WERI-Rb-1 (cell line): ENCODE results near the gene MTCH1.

Experiments
- DNase-seq: peaks from one replicate; pipeline ENCODE4 v3.0.0-alpha.2; 2020
- H3K27ac ChIP-seq: fragments of 250-450 bp; sonication (Bioruptor Pico); 2 replicates; pipeline ENCODE4 v1.5.1; 2020; ENCODE audit warnings: mild to moderate bottlenecking, moderate library complexity
- H3K27me3 ChIP-seq: fragments of 250-450 bp; sonication (Bioruptor Pico); 2 replicates; pipeline ENCODE4 v1.5.1; 2021; ENCODE audit warnings: mild to moderate bottlenecking, low read depth, moderate library complexity; ENCODE audit not compliant: insufficient read depth, severe bottlenecking
- H3K36me3 ChIP-seq: fragments of 250-450 bp; sonication (Bioruptor Pico); 2 replicates; pipeline ENCODE4 v1.5.1; 2020; ENCODE audit warnings: mild to moderate bottlenecking, moderate library complexity
- H3K4me3 ChIP-seq: 2 replicates; pipeline ENCODE4 v1.5.1; 2011; ENCODE audit warnings: low read depth, mild to moderate bottlenecking, control low read depth, low read length
- H3K9me3 ChIP-seq: fragments of 250-450 bp; sonication (Bioruptor Pico); 2 replicates; pipeline ENCODE4 v1.5.1; 2021; ENCODE audit warnings: mild to moderate bottlenecking, moderate library complexity; ENCODE audit not compliant: severe bottlenecking
- TF ChIP-seq, protein P1 (sequence below): IDR thresholded peaks from 2 replicates; pipeline ENCODE4 v1.5.1; 2011; ENCODE audit warnings: low read depth, mild to moderate bottlenecking, control low read depth, inconsistent platforms, low read length

MTCH1 gene

DNA sequence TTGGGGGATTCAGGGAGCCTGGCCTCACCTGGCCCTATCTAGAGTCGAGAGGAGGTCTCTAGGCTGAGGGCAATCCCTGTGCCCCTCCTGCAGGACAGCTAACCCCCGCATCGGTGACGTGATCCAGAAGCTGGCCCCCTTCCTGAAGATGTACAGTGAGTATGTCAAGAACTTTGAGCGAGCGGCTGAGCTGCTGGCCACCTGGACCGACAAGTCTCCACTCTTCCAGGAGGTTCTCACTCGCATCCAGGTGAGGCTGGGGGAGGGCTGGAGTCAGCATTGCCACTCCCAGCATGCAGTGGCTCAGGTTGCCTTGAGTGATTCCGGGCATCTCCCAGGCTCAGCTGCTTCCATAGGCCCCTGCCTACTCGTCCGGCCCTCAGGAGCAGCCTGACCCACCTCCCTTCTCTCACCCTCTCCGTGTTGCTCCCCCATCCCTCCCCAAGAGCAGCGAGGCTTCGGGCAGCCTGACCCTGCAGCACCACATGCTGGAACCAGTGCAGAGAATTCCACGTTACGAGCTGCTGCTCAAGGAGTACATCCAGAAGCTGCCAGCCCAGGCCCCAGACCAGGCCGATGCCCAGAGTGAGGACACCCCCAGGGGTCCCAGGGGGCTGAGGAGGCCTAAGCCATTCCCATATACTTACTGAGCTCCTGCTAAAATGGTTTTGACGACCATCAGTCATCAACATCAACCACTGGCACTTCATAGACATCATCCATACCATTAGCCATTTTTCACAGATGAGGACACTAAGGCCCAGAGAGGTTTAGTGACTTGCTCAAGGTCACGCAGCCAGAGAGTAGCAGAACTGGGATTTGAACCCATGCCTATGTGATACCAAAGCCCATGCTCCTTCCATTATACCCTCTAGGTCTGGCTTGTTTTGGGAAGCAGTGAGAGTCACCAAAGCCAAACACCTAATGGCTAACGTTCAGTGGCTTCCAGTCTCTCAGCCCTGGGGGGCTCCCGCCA, 27.8 kb upstream of the MTCH1 start:
- Histone ChIP-seq H3K9me3 (no peaks in the 10 kb centered on the region), H3K27ac (no peak overlapping the region), H3K4me3 (no peak overlapping the region), H3K27me3 (no peaks in the 10 kb centered on the region), H3K36me3 (no peaks in the 10 kb centered on the region)
- TF ChIP-seq, protein P1, sequence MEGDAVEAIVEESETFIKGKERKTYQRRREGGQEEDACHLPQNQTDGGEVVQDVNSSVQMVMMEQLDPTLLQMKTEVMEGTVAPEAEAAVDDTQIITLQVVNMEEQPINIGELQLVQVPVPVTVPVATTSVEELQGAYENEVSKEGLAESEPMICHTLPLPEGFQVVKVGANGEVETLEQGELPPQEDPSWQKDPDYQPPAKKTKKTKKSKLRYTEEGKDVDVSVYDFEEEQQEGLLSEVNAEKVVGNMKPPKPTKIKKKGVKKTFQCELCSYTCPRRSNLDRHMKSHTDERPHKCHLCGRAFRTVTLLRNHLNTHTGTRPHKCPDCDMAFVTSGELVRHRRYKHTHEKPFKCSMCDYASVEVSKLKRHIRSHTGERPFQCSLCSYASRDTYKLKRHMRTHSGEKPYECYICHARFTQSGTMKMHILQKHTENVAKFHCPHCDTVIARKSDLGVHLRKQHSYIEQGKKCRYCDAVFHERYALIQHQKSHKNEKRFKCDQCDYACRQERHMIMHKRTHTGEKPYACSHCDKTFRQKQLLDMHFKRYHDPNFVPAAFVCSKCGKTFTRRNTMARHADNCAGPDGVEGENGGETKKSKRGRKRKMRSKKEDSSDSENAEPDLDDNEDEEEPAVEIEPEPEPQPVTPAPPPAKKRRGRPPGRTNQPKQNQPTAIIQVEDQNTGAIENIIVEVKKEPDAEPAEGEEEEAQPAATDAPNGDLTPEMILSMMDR: no peak
- no peak for DNase-seq

DNA sequence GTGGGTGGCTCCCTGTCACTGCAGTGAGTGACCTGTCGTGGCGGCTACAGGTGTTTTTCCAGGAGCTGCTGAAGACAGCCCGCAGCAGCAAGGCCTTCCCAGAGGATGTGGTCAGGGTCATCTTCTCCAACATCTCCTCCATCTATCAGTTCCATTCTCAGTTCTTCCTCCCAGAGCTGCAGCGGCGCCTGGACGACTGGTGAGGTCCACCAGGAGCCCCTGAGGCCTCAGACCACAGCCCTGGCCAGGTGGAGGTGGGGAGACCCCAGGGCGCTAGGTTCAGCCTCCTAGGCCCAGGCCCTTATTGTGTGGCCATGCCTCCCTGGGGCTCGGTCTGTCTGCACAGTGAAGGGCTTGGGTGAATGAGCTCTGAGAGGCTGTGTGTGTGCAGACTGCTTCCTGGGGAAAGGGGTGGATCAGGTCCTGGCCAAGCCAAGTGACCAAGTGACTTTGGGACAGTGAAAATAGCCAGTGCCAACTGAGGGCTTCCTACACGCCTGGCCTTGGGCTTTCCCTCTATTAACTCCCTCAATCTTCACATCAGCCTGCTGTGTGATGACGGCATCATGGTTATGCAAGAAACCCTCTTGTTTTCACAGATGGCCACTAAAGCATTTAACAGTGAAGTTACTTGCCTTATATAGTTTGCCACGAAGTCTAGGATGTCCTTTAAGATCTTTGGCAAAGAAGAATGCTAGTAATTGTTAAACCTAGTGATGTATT, 25.8 kb upstream of the MTCH1 start:
- Histone ChIP-seq H3K9me3 (no peaks in the 10 kb centered on the region), H3K27ac (no peak overlapping the region), H3K36me3 (no peaks in the 10 kb centered on the region), H3K27me3 (no peaks in the 10 kb centered on the region), H3K4me3 (no peak overlapping the region)
- TF ChIP-seq, protein P1: no peak
- no peak for DNase-seq

- no peaks in the 10 kb centered on the region for H3K36me3 ChIP-seq
- no peak overlapping the region for H3K4me3 ChIP-seq
- H3K27me3 ChIP-seq: no peaks in the 10 kb centered on the region
- H3K9me3 ChIP-seq: no peaks in the 10 kb centered on the region
- H3K27ac ChIP-seq: no peak overlapping the region
- DNase-seq: no peak
- TF ChIP-seq, protein P1: no peak
Observed at GRCh38 chr6:37010402-37010892, 24.5 kb upstream of the MTCH1 start.

GRCh38 chr6:37008484-37009465, 22.8 kb upstream of the MTCH1 start:
- no peak for DNase-seq
- TF ChIP-seq, protein P1: no peak
- H3K27ac ChIP-seq: no peak overlapping the region

GRCh38 chr6:37007340-37008043, 21.5 kb upstream of the MTCH1 start:
- DNase-seq: no peak
- TF ChIP-seq, protein P1: no peak
- Histone ChIP-seq H3K4me3 (no peak overlapping the region), H3K9me3 (no peaks in the 10 kb centered on the region), H3K36me3 (no peaks in the 10 kb centered on the region), H3K27me3 (no peaks in the 10 kb centered on the region), H3K27ac (no peak overlapping the region)

More at GRCh38 chr6:37008484-37009465, 22.8 kb upstream of the MTCH1 start:
- H3K27me3 ChIP-seq: no peaks in the 10 kb centered on the region
- H3K36me3 ChIP-seq: no peaks in the 10 kb centered on the region
- no peak overlapping the region for H3K4me3 ChIP-seq
- no peaks in the 10 kb centered on the region for H3K9me3 ChIP-seq
